ENCODE results near the gene SPRY2.
"Not testable (repeated sequence)": the region's sequence is repeated elsewhere in the genome, so short reads cannot be mapped to it uniquely, and the experiment has no call there.

The SPRY2 gene

DNA sequence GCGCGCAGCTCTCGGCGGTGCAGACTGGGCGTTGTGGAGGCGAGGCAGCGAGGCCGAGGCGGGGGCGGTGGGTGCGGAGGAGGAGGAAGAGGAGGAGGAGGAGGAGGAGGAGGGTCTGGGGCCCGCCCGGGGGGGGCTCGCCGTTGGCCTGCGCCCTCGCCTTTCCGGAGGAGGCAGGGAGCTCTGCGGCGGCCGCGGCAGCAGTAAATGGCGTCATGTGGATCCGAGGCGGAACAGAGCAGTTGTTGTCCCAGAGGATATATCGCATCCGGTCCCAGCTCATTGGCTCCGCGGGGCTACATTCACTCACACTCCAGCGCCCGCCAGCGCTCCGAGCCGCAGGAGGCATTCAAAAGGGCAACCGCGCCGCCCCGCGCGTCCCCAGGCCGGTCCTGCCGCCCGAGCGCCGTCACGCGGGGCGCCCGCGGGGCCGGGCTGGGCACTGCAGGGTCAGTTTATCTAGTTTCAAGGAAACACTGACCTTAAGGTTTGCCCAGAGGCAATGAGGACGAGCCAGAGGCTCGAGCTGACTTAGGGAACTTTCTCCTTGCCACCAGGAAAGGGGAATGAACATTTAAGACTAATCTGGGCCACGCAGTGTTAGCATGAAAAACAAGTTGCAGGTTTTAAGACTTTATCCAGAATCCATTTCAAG, at the start of gene SPRY2:
Gene SPRY2 (minus strand): TSS at position 26 of the 655 bp plus-strand sequence. CDS start 3,421 bp downstream, outside the sequence.
- DNase-seq (ENCODE audit: low read depth) = no peak

DNA sequence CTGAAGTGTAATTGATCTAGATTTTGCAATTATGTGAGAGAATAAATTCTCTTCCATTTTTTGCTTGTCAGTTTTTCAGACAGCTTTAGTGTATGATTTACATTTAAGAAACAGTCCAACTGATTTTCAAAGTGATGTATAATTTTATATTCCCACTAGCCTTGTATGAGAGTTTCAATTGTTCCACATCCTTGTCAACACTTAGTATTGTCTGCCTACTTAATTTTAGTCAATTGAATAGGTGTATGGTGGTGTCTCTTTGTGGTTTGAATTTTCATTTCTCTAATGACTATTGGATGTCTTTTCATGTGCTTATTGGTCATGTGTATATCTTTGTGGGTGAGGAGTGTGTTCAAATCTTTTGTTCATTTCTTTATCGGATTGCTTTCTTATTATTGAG, 49.4 kb upstream of the SPRY2 start:
- no peak for DNase-seq (ENCODE audit: low read depth)

DNA sequence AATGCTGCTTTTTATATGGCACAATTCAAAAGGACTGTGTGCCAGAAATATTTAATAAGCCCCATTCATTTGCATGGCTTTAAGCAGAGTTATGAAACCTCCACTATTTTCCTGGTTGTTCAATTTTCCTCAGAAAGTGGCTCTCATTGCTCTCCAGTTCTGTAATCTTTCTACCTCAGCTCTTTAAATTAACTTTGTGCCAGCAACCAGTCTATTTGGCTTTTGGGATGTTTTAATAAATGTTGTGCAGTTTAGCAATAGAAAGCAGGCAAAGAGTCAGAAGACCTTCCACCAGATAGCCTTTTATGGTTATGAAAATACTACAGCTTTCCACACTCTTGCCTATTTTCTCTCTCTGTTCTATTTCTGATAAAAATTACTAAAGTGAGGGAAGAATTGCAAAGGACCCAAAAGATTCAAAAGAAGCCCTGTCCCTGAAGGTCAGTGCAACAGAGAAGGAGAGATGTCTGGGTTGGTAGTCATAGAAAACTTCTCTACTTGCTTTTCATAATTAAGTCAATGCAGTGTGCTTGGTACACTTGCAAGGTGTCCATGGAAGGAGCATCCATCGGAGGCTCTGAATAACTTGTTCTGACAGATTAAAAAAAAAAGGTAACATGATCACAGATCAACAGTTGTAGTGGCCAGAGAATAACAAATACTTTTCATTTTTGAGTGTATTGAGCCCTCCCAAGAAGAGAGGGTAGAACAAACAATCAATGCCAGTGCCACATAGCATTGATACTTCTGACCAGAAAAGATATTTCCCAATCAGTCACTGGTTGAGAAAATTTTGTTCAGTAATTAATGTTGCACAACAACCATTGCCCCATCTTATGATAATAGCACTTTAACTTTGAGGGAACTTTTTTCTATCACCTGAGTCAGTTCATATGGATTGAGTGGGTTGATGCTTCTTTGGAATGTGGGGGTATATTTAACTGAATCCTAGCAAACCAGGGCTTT, 48.4 kb upstream of the SPRY2 start:
- no peak for DNase-seq (ENCODE audit: low read depth)

GRCh38 chr13:80388506-80388905, 47.6 kb upstream of the SPRY2 start:
- DNase-seq (ENCODE audit: low read depth) = no peak

DNA sequence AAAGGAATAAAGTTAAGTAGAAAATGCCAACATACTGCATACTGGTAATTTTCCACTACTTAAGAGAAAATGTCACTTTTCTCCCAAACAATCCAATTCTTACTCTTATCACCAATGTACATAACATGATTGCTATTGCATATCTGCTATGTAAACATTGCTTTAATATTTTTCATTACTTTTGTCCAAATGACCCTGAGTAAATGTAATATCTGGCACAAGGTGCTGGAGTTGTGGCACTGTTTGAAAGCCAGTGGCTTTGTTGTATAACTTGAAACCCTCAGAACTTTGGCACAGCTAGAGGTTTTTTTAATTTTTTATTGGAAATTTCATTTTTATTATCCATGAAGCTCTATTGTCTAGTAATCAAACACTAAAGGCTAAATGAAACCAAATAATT, 45.7 kb upstream of the SPRY2 start:
- DNase-seq (ENCODE audit: low read depth) = no peak

DNA sequence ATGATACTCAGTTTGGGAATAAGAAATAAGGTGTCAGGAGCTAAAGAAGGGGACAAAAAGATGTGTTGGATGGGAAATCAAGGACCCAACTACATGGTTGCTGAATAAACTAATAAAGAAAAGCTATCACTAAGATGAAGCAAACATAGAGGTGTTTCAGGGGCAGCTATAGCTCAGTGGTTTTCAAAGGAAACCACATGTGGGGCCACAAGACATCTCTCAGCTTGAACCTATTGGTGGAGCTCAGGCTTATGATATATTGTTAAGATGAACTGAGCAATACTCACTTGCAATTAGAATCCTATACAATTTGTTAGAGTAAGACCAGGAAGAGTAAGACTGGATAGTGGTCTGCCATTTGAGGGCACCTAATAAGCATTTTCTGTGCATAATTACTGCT, 45.1 kb upstream of the SPRY2 start:
- DNase-seq (ENCODE audit: low read depth) = no peak

DNA sequence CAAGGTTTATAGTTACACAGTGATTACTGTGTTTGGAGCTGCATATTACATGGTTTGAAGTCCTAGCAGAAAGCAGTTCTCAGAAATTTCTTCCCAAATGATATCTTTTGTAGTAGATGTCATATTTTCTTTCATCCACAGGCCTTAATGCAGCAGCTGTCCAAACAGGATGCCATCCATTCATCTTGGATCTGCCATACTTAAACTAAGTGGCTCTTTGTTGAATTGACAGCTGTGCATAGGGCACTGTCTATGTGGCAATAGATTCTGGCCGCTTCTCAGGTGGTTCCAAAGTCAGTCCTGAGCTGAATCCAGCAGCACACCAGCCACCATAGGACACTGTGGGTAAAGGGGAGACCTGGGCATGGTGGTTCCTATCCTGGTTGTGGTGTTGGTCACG, 41.6 kb upstream of the SPRY2 start:
- DNase-seq (ENCODE audit: low read depth) = no peak

DNA sequence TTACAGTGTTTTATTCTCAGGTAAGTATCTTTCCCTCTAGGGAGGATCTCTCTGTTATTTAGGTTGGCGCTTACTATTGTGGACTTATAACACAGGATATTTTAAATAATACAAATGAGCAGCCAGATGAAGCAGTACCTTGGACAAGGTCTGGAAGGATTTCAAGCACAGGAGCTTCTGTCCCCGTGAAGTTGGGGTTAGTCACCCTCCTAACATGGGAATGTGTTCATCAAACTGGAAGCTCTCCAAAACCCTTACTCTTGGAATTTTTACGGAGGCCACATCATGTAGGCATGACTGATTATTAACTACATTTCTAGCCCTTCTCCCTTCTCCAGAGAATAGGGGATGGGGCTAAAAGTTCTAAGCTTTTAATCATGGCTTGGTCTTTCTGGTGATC, 38.3 kb upstream of the SPRY2 start:
- DNase-seq (ENCODE audit: low read depth) = no peak

- DNase-seq (ENCODE audit: low read depth) = no peak
These were observed 35.6 kb upstream of the SPRY2 start for GRCh38 chr13:80376554-80376953.

- no peak for DNase-seq (ENCODE audit: low read depth)
These were observed 34.0 kb upstream of the SPRY2 start for GRCh38 chr13:80374901-80375300.

DNA sequence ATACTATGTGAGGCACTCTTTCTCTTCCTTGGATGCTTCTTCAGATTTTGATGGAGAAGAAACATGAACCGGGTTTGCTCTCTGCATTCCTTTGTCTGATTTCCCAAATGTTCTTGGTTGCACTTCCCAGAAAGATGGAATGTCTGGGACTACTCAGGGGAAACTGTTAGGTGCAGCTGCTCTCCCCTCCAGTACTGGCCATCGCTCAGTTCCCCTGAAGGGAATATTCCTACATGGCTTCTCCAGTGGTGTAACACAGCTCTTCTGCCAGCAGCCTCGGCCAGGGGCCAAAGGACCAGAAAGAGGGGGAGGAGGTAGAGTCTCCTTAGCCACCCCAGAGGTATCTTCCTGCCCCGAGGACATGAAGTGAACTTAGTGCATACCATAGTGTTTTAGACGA, 33.5 kb upstream of the SPRY2 start:
- DNase-seq (ENCODE audit: low read depth) = no peak

- no peak for DNase-seq (ENCODE audit: low read depth)
These were observed 31.0 kb upstream of the SPRY2 start for GRCh38 chr13:80371840-80372509.

DNA sequence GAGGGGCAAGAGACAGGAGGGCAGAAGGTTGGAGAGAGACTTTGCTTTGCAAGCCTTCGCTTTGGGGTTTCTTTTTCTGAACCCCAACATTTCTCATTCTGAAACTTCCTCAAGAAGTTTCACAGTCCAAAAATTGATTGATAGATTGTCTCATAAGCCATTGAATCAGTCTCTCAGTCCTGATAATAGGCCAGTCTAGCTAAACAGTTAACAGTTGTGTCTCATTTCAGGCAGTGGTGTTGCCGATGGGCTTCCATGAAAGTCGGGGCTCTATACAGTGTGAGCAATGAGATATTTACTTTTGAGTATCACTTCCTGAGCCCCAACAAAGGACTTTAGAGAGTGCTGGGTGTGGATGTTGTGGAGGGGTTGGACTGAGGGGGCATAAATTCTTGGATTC, 26.5 kb upstream of the SPRY2 start:
- no peak for DNase-seq (ENCODE audit: low read depth)

DNA sequence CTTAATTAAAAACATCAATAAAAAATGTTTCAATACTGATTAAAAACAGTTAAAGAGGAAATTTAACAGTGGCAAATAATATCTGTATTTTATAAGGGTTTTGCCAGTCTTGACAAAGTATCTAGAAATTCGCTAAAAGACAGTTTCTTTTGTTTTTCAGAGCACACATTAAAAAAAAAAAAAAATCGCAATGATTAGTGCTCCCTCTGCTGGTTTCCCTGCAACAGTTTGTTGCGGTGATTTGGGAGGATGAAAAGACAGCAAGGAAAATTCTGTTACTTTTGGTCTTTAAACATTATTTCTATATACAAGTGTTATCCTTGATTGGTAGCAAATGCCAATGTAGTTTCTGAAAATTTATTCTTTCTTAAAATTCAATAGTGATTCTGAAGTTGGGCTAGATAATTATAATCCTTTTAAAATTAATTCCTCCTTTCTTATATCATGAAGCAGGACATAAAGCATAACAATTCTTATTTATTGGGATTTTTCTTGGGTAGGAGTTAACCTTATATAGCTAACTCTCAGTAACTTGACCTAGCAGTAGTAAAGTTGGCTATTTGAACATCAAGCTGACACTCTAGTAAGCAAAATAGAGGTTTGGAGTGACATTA, 23.1 kb upstream of the SPRY2 start:
- DNase-seq (ENCODE audit: low read depth) = no peak

- no peak for DNase-seq (ENCODE audit: low read depth)
These were observed 21.6 kb upstream of the SPRY2 start for GRCh38 chr13:80362481-80362880.

- no peak for DNase-seq (ENCODE audit: low read depth)
These were observed 21.0 kb upstream of the SPRY2 start for GRCh38 chr13:80361883-80362327.

GRCh38 chr13:80361298-80361697, 20.4 kb upstream of the SPRY2 start:
- no peak for DNase-seq (ENCODE audit: low read depth)

DNA sequence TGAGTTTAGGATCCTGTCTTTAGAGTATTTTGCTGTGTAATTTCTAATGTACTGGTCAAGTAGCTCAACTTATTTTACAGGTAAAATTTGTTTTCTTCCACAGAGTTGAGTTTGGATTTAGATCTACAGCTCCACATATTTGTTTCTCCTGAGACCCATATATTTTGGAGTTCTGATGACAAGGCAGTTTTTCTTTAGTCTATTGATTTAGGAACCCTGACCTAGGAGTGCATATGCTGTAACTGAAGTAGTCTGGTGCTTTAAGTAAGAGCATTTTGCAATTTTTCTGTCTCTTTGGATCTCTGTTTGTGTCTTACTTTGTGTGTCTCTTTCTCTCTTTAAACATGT, 19.5 kb upstream of the SPRY2 start:
- no peak for DNase-seq (ENCODE audit: low read depth)

DNA sequence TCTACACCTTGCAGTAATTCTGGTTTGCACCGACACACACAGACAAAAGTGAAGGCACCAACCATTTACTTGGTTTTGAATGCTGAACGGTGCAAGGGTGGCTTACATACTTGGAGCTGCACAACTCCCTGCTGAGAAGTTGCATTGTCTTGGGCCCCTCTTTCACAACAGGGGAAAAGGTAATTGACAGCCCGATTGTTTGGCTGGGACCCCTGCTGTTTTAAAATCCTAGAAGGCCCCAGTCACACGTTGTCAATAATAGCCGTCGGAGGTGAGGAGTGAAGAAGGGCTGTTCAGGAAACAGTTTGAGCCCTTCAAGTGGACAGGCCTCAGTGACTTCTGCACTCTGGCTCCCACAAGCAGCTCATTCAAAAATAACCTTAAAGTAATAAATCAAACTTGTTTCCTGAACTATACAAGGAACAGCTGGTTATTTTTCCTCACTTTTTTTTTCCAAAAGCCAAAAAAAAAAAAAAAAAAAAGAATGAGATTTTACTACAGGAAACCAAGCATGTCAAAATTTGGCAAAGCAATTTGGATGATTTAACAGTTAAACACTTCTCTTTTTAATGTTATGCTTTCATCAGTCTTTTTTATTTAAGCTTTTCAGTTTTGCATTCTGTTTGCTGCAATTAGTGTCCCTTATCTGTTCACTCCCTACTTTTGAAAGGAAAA, 19.0 kb upstream of the SPRY2 start:
- DNase-seq (ENCODE audit: low read depth) = no peak

DNA sequence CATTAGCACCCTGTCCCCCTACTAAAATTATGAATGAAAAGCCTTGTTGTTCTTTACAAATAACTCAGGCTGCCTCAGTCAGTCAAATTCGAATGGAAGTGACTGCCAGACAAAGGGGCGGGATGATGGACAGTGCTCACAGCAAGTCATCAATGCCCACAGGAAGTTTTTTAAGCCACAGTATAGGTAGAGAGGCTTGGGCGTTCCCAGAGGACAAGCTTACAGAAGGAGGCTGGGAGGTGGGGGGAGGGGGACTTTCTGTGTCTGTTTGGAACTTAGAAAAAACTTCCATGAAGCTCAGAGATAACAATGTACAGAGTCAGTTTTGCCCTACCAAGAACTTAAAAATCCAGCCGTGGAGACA, 18.5 kb upstream of the SPRY2 start:
- no peak for DNase-seq (ENCODE audit: low read depth)

DNA sequence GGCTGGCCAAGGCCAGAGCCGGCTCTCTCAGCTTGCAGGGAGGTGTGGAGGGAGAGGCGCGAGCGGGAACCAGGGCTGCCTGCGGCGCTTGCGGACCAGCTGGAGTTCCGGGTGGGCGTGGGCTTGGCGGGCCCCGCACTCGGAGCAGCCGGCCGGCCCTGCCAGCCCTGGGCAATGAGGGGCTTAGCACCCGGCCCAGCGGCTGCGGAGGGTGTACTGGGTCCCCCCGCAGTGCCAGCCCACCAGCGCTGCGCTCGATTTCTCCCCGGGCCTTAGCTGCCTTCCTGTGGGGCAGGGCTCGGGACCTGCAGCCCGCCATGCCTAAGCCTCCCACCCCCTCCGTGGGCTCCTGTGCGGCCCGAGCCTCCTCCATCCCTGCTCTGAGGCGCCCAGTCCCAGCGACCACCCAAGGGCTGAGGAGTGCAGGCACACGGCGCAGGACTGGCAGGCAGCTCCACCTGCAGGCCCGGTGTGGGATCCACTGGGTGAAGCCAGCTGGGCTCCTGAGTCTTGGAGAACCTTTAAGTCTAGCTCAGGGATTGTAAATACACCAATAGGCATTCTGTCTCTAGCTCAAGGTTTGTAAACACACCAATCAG, 14.7 kb upstream of the SPRY2 start:
- DNase-seq (ENCODE audit: low read depth) = not testable (repeated sequence)

DNA sequence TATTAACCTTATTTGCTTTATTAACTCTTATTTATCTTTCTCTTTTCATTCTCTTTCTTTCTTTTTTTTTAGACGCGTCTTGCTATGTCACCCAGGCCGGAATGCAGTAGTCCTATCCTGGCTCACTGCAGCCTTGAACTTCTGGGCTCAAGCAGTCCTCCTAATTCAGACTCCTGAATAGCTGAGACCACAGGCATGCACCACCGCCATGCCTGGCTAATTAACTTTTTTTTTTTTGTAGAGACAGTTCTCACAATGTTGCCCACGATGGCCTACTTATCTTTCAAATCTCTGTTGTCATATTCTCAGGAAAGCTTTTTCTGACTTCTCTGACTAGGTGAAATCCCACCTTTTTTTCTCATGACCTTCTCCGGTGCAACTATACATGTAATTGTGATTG, 7.8 kb upstream of the SPRY2 start:
- DNase-seq (ENCODE audit: low read depth) = no peak
